GM21367 (cell line): ENCODE data around the gene FAM227A.

Source experiments
- ATAC-seq: cut with Tn5 transposase; IDR thresholded peaks from one replicate; pipeline ENCODE4 v1.9.1; 2021; ENCODE audit not compliant: unreplicated experiment

The FAM227A gene

GRCh38 chr22:38554281-38554680 lies 101.9 kb downstream of the FAM227A start:
- ATAC-seq, result no peak

- no peak for ATAC-seq
Observed at GRCh38 chr22:38549101-38549894, 106.9 kb downstream of the FAM227A start.

GRCh38 chr22:38540701-38541100 lies 115.5 kb downstream of the FAM227A start:
- ATAC-seq, result no peak

GRCh38 chr22:38531251-38531938 lies 124.8 kb downstream of the FAM227A start:
- ATAC-seq, result no peak
